GM21367 (cell line): ENCODE measurements around the gene B4GALNT3.

ENCODE experiments used
- ATAC-seq: cut with Tn5 transposase; IDR thresholded peaks from one replicate; pipeline ENCODE4 v1.9.1; 2021; ENCODE audit not compliant: unreplicated experiment

Gene B4GALNT3

GRCh38 chr12:536751-537245 lies 77.1 kb downstream of the B4GALNT3 start:
- no peak for ATAC-seq

DNA sequence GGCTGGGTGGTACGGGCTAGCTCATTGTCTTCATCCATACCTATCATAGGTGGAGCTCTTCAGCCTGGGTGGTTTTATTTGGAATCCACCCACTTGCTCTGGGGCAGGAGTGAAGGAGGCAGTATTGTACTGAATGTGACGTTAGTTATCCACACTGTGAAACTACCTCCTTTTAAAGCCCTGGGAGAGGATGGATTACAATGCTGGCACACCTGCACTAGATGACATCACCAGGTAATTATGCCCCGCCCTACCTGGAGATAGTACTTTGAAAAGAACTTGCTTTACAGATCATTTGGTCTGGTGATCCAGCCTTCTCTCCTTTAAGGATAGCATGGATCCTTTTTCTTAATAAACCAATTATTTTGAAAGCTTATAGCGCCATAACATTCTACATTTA lies 78.0 kb downstream of the B4GALNT3 start:
- ATAC-seq, result no peak

- ATAC-seq, result no peak
Measured at GRCh38 chr12:538731-539539, 79.2 kb downstream of the B4GALNT3 start.

GRCh38 chr12:539540-540310 lies 80.0 kb downstream of the B4GALNT3 start:
- ATAC-seq, result no peak

DNA sequence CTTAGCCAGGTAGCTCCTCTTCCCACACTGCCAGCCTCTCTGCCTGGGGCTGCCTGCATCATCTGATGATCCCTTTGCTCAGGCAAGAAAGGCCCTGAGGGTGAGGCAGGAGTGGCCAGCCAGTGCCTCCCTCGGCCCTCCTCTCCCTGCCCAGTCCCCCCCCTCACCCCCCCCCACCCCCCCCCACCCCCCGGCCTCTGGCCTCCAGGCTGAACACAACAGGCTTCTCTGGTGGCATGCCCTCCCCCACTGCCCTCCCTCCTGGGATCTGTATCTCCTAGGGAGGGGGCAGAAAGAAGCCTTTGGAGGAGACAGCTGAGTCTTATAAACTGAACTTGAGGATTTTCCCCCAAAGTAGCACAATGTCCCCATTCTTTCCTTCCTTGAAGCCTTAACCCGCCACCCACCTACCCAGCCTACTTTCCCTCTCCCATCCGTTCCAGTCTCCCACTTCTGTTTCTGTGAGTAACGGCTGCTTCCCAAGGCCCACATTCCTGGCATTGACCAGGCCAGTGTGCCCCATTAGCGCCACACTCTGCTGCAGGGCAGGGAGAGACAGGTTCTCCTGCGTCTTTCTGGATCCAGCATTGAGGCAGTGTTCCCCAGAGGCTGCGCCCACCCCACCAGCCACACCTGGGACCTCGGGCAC lies 82.1 kb downstream of the B4GALNT3 start:
- no peak for ATAC-seq

GRCh38 chr12:542395-543113 lies 82.8 kb downstream of the B4GALNT3 start:
- no peak for ATAC-seq

DNA sequence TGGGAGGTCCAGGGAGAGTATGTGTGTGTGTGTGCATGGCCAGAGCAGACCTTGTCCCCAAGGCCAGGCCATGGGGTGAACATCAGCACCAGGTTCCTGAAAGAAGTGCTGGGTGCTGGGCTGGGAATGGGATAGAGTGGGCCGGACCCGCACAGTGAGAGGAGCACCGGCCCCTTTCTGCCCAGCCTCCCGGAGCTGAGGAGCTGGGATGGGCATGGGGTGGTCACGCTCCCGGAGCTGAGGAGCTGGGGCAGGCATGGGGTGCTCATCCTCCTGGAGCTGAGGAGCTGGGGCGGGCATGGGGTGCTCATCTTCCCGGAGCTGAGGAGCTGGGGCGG lies 83.3 kb downstream of the B4GALNT3 start:
- ATAC-seq, result no peak

DNA sequence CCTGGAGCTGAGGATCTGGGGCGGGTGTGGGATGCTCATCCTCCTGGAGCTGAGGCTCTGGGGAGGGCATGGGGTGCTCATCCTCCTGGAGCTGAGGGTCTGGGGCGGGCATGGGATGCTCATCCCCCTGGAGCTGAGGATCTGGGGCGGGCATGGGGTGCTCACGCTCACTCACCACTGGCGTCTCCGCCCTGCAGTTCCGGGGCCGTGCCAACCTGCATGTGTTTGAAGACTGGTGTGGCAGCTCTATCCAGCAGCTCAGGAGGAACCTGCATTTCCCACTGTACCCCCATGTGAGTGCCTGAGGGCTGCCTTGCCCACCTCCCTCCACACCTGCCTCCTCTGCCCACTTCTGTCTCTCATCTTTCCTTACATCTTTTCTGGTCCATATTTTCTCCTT lies 84.4 kb downstream of the B4GALNT3 start:
- no peak for ATAC-seq

GRCh38 chr12:544941-545635 lies 85.3 kb downstream of the B4GALNT3 start:
- no peak for ATAC-seq

GRCh38 chr12:545835-546234 lies 86.1 kb downstream of the B4GALNT3 start:
- ATAC-seq, result no peak

- ATAC-seq, result no peak
Measured at GRCh38 chr12:546265-546919, 86.7 kb downstream of the B4GALNT3 start.

DNA sequence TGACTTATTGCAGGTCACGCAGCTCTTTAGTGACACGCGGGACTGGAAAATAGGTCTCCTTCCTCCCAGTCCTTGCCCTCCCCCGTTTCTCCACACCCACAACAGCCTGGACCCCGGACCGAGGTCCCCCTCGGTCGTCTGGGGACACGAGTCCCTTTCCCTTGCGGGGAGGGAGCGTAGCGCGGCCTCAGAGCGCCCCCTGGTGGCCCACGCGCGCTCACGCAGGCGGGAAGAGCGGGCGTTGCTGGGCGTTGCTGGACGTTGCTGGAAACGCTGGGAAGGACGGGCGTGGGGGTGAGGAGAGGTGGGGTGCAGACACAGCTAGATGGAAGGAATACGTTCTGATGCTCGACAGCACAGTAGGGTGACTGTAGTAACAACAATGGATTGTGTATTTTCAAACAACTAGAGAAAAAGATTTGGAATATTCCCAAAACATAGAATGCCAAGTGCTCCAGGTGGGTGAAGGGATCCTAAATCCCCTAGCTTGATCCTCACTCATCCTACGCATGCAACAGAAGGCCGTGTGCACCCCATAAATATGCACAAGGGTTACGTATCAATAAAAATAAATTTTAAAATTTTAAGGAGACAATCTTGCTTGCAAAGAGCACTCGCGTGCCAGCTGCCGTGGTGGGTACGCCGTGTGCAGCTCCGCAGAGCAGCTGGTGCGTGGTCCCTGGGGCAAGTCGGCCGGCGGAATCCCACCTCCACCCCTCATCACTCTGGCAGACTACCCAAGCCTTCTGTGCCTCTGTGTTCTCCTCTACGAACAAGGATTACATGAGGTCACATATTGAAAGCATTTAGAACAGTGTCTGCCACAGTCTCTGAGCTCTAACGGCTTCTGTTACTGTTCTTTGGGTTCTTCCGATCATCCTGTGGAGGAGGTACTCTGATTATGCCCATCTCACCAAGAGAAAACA lies 87.4 kb downstream of the B4GALNT3 start:
- ATAC-seq, result no peak

GRCh38 chr12:547883-548470 lies 88.2 kb downstream of the B4GALNT3 start:
- no peak for ATAC-seq

GRCh38 chr12:549476-550082 lies 89.8 kb downstream of the B4GALNT3 start:
- ATAC-seq, result no peak

DNA sequence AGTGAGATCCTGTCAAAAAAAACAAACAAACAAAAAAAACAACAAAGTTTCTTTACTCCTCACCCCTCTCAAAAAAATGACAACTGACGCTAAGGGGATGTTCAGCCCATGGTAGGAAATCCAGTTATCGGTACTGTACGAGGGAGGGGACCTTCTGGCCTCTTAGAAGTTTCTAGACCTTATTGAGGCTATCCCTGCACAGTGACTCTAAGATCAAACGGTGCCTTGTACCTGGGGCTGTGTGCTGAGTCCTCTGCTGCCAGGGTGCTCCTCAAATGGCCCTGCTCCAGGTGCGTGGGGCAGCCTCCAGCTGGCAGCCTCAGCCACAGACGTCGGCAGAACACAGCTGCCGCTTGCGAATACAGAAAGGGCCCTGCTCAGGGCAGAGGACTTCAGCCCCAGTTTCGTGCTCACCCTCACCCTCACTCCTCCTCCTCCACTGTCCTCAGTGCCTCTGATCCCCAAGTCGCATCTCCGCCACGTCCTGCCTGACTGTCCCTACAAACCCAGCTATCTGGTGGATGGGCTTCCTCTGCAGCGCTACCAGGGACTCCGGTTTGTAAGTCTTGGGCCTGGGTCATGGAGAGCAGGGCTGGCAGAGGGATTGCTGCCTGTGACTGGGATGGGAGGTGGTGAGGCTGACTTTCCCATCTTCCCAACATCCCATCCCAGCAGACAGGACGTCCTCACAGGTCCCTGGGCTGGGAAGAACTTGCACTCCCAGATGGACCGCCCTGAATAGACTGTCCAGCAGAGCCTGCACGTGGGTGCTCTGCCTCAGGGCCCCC lies 90.9 kb downstream of the B4GALNT3 start:
- ATAC-seq, result no peak

GRCh38 chr12:552466-552865 lies 92.7 kb downstream of the B4GALNT3 start:
- ATAC-seq, result no peak

DNA sequence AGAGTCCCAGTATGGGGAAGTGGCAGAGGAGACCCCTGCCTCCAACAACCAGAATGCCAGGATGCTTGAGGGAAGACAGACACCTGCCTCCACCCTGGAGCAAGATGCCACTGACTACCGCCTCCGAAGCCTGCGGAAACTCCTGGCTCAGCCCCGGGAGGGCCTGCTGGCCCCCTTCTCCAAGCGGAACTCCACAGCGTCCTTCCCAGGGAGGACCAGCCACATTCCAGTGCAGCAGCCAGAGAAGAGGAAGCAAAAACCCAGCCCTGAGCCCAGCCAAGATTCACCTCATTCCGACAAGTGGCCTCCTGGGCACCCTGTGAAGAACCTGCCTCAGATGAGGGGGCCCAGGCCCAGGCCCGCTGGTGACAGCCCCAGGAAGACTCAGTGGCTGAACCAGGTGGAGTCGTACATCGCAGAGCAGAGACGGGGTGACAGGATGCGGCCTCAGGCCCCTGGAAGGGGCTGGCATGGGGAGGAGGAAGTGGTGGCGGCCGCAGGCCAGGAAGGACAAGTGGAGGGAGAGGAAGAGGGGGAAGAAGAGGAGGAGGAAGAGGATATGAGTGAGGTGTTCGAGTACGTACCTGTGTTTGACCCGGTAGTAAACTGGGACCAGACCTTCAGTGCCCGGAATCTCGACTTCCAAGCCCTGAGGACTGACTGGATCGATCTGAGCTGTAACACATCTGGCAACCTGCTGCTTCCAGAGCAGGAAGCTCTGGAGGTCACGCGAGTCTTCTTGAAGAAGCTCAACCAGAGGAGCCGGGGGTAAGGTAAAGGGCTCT lies 93.7 kb downstream of the B4GALNT3 start:
- no peak for ATAC-seq
